Loucy (cell line): ENCODE data around the gene MRPL33.

ENCODE experiments used
- H2AFZ ChIP-seq: fragments of 200-600 bp; sonication (generic); 2 replicates; pipeline ENCODE4 v1.6.0; 2016; ENCODE audit warnings: antibody characterized with exemption, mild to moderate bottlenecking, low read length, moderate library complexity
- H3F3A ChIP-seq: fragments of 200-600 bp; 2 replicates; pipeline ENCODE4 v1.6.0; 2016; ENCODE audit warnings: antibody characterized with exemption, low read depth, mild to moderate bottlenecking
- H3K27me3 ChIP-seq: fragments of 200-600 bp; sonication (generic); 2 replicates; pipeline ENCODE4 v1.6.1; 2014; ENCODE audit warnings: low read length, mild to moderate bottlenecking; ENCODE audit not compliant: insufficient read depth, poor library complexity, severe bottlenecking
- H3K36me3 ChIP-seq: fragments of 200-600 bp; sonication (generic); 2 replicates; pipeline ENCODE4 v1.6.1; 2016; ENCODE audit warnings: low read length; ENCODE audit not compliant: insufficient read depth
- H3K4me1 ChIP-seq: fragments of 200-600 bp; sonication (generic); 2 replicates; pipeline ENCODE4 v1.5.1; 2014; ENCODE audit warnings: low read length, mild to moderate bottlenecking; ENCODE audit not compliant: insufficient read depth, poor library complexity, severe bottlenecking
- H3K4me2 ChIP-seq: fragments of 200-600 bp; sonication (generic); 2 replicates; pipeline ENCODE4 v1.6.0; 2014; ENCODE audit warnings: antibody characterized with exemption, low read length, low read depth, mild to moderate bottlenecking; ENCODE audit not compliant: poor library complexity, severe bottlenecking
- H3K4me3 ChIP-seq: fragments of 200-600 bp; sonication (generic); 2 replicates; pipeline ENCODE4 v1.5.1; 2014; ENCODE audit warnings: low read length, mild to moderate bottlenecking, mixed read lengths; ENCODE audit not compliant: poor library complexity, severe bottlenecking
- H3K79me2 ChIP-seq: fragments of 200-600 bp; sonication (generic); 2 replicates; pipeline ENCODE4 v1.6.1; 2014; ENCODE audit warnings: low read length; ENCODE audit not compliant: insufficient read depth
- H3K9ac ChIP-seq: fragments of 200-600 bp; sonication (generic); 2 replicates; pipeline ENCODE4 v1.6.0; 2014; ENCODE audit warnings: mild to moderate bottlenecking, low read depth, low read length, moderate library complexity; ENCODE audit not compliant: poor library complexity, severe bottlenecking
- H3K9me2 ChIP-seq: fragments of 200-600 bp; sonication (generic); replicated peaks from 2 replicates; pipeline ENCODE4 v1.6.1; 2016; ENCODE audit warnings: low read depth, low read length, mixed read lengths
- H3K9me3 ChIP-seq: fragments of 200-600 bp; sonication (generic); 2 replicates; pipeline ENCODE4 v1.6.1; 2014; ENCODE audit warnings: mild to moderate bottlenecking, antibody characterized with exemption, low read length, low read depth; ENCODE audit not compliant: insufficient read depth
- H4K20me1 ChIP-seq: fragments of 200-600 bp; sonication (generic); 2 replicates; pipeline ENCODE4 v1.6.0; 2014; ENCODE audit warnings: antibody characterized with exemption, low read length, mild to moderate bottlenecking; ENCODE audit not compliant: insufficient read depth, poor library complexity, severe bottlenecking
- EZH2phosphoT487 ChIP-seq: fragments of 200-600 bp; IDR thresholded peaks from 2 replicates; pipeline ENCODE4 v1.6.1; 2018; ENCODE audit warnings: antibody characterized with exemption, mild to moderate bottlenecking, moderate library complexity, borderline replicate concordance
- TF ChIP-seq, protein P1 (sequence below): fragments of 200-600 bp; sonication (generic); conservative IDR thresholded peaks from 2 replicates; pipeline ENCODE4 v1.5.1; 2014; ENCODE audit warnings: mild to moderate bottlenecking, antibody characterized with exemption, low read length

Gene MRPL33

GRCh38 chr2:27771202-27771547, 344 bp upstream of the MRPL33 start:
- no peak for TF ChIP-seq EZH2phosphoT487
- TF ChIP-seq, protein P1, sequence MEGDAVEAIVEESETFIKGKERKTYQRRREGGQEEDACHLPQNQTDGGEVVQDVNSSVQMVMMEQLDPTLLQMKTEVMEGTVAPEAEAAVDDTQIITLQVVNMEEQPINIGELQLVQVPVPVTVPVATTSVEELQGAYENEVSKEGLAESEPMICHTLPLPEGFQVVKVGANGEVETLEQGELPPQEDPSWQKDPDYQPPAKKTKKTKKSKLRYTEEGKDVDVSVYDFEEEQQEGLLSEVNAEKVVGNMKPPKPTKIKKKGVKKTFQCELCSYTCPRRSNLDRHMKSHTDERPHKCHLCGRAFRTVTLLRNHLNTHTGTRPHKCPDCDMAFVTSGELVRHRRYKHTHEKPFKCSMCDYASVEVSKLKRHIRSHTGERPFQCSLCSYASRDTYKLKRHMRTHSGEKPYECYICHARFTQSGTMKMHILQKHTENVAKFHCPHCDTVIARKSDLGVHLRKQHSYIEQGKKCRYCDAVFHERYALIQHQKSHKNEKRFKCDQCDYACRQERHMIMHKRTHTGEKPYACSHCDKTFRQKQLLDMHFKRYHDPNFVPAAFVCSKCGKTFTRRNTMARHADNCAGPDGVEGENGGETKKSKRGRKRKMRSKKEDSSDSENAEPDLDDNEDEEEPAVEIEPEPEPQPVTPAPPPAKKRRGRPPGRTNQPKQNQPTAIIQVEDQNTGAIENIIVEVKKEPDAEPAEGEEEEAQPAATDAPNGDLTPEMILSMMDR: no peak
- Histone ChIP-seq H3K36me3 (no peaks in the 10 kb centered on the region), H3K4me2 (peak overlapping the region; percentile 93), H3K9me2 (no peaks in the 10 kb centered on the region), H3K27me3 (peaks cover 37% of the 10 kb centered on the region), H3K9me3 (no peaks in the 10 kb centered on the region), H3K4me1 (peaks cover 38% of the 10 kb centered on the region), H4K20me1 (peaks cover 37% of the 10 kb centered on the region), H3F3A (no peaks in the 10 kb centered on the region), H3K9ac (peak overlapping the region; percentile 83), H2AFZ (peak overlapping the region; percentile 93), H3K4me3 (peak overlapping the region; percentile 95), H3K79me2 (peaks cover 43% of the 10 kb centered on the region)

- Histone ChIP-seq H3K79me2 (peaks cover 59% of the 10 kb centered on the region), H3K9ac (peak overlapping the region; percentile 83), H3K4me3 (peak overlapping the region; percentile 95), H4K20me1 (peaks cover 40% of the 10 kb centered on the region), H3F3A (no peaks in the 10 kb centered on the region), H3K4me2 (peak overlapping the region; percentile 93), H3K36me3 (no peaks in the 10 kb centered on the region), H3K9me2 (no peaks in the 10 kb centered on the region), H2AFZ (no peak overlapping the region), H3K27me3 (peaks cover 30% of the 10 kb centered on the region), H3K4me1 (peaks cover 45% of the 10 kb centered on the region), H3K9me3 (no peaks in the 10 kb centered on the region)
- TF ChIP-seq EZH2phosphoT487: no peak
- TF ChIP-seq, protein P1: no peak
Observed at GRCh38 chr2:27772804-27773203, 1.3 kb downstream of the MRPL33 start.

GRCh38 chr2:27773959-27774358, 2.4 kb downstream of the MRPL33 start:
- peak overlapping the region; percentile 83 for H3K9ac ChIP-seq
- no peaks in the 10 kb centered on the region for H3K9me2 ChIP-seq
- peak overlapping the region; percentile 93 for H3K4me2 ChIP-seq
- no peaks in the 10 kb centered on the region for H3K9me3 ChIP-seq
- TF ChIP-seq, protein P1: no peak
- no peak for TF ChIP-seq EZH2phosphoT487
- peaks cover 18% of the 10 kb centered on the region for H3K27me3 ChIP-seq
- H2AFZ ChIP-seq: no peak overlapping the region
- no peaks in the 10 kb centered on the region for H3K36me3 ChIP-seq
- H3F3A ChIP-seq: no peaks in the 10 kb centered on the region
- peaks cover 49% of the 10 kb centered on the region for H3K4me1 ChIP-seq
- peaks cover 71% of the 10 kb centered on the region for H3K79me2 ChIP-seq
- H3K4me3 ChIP-seq: peak overlapping the region; percentile 95
- H4K20me1 ChIP-seq: peaks cover 40% of the 10 kb centered on the region
